Skin of body (tissue), 2 donors: ENCODE data around the gene DOCK3. TPM values are rescaled to one million over a fixed set of nuclear protein-coding genes. Genes with fewer than 3 reads are reported as not detected.
A peak's percentile ranks its signal among the peaks of the same experiment; 100 is the strongest.
"Not testable (repeated sequence)": the region's sequence is repeated elsewhere in the genome, so short reads cannot be mapped to it uniquely, and the experiment has no call there.

Source experiments
- DNase-seq: peaks from one replicate; lab custom pipeline; 2025; lab: John Stamatoyannopoulos, UW
- total RNA-seq: library from RNA; depleted of rRNA; stranded (reverse); fragments of >200 nt; gene quantifications from one replicate; pipeline ENCODE4 v1.2.3, GENCODE V29; 2014

The DOCK3 gene
- total RNA-seq, 1 donor from 2014 or later = 0.89 TPM

- no peak for DNase-seq
Observed at GRCh38 chr3:51384055-51384725, 709.5 kb downstream of the DOCK3 start.

- peak; percentile 99 for DNase-seq
Observed at GRCh38 chr3:51384726-51385473, 710.2 kb downstream of the DOCK3 start, which contains the start of gene MANF. Gene MANF, plus strand, starts transcription at chr3:51385291. Its CDS starts 52 bp downstream, at chr3:51385343.

DNA sequence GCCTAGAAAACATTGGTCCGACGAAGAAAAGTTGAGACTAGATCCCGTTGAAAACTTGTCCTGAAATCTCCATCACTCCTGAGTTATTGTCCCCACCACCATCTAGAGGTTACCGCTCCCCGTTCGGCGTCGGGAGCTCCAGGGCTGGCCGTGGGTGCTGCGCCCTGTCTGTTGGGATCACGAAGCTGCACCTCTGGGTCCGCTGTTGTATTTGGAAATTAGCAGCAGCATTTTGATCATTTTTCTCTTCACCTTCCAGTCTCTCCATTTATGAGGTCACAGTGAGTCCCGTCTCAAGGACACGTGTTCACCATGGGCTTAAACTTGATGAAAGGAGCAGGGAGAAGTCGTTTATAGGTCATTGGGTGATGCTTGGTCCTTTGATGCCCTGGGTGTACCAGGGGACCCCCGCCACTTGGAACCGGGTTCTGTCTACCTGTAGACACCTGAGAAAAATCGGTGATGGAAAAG is 710.9 kb downstream of the DOCK3 start:
- peak; percentile 11 for DNase-seq

DNA sequence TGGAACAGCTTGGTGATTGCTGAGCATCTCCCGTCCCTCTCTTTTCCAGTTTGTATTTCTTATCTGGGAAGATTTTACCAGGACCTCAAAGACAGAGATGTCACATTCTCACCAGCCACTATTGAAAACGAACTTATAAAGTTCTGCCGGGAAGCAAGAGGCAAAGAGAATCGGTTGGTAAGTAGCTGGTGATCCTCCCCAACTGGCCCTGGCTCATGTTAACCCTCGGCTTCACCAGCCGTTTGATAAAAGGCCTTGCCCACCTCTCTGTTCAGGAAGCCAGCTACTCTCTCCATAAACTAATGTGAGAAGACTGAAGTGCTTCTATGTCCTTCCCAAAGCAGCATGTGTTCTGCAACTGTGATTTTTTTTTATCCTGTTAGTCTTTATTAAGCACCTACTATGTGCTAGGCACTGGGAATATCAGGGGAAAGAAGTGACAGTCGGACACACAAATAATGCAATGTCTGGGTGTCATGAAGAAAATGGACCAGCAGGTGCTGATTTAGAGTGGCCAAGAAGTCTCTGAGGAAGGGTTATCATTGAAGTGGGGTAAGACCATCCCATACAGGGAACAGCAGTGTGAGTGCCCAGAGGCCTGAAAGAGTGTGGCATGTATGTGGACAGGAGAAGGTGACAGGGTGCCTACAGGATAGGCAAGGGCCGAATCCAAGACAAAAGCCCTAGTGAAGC is 711.6 kb downstream of the DOCK3 start:
- DNase-seq = no peak

- no peak for DNase-seq
Observed at GRCh38 chr3:51386852-51387229, 712.1 kb downstream of the DOCK3 start.

DNA sequence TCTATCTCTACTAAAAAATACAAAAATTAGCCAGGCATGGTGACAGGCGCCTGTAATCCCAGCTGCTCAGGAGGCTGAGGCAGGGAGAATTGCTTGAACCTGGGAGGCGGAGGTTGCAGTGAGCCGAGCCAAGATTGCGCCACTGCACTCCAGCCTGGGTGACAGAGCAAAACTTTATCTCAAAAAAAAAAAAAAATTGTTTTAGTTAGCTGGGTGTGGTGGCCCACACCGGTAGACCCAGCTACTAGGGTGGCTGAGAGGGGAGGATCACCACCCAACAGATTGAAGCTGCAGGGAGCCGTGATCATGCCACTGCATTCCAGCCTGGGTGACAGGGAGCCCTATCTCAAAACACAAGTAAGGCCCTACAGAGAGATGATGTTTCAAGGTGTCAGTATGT is 712.6 kb downstream of the DOCK3 start:
- DNase-seq = not testable (repeated sequence)

DNA sequence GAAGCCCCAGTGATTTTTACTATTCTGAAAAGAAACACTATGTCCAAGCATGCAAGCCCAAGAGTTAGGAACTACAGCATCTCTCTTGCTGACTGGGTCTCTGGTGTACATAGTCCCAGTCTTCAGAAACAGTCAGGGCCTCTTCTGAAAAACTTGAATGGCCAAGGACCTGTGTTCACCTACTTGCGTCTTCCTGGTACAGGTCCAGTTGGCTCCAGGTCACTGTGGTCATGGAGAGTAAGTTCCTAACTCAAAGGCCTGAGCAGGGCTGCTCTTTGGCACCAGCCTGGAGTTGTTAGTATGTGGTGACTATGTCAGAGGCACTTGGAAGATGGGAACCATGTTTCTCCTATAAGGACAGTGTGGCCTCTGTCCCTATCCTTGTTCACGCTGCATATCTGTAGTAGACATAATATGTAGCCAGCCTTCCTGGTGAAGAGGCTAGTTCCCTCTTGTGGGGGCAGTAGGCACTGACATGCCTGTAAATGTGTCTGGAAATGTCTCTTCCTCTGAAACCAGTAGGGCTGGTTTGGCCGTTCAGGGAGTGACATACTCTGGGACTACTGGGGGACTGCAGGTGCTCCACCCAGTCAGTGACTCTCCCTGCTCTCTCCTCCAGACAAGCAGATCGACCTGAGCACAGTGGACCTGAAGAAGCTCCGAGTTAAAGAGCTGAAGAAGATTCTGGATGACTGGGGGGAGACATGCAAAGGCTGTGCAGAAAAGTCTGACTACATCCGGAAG is 713.7 kb downstream of the DOCK3 start:
- DNase-seq = no peak

DNA sequence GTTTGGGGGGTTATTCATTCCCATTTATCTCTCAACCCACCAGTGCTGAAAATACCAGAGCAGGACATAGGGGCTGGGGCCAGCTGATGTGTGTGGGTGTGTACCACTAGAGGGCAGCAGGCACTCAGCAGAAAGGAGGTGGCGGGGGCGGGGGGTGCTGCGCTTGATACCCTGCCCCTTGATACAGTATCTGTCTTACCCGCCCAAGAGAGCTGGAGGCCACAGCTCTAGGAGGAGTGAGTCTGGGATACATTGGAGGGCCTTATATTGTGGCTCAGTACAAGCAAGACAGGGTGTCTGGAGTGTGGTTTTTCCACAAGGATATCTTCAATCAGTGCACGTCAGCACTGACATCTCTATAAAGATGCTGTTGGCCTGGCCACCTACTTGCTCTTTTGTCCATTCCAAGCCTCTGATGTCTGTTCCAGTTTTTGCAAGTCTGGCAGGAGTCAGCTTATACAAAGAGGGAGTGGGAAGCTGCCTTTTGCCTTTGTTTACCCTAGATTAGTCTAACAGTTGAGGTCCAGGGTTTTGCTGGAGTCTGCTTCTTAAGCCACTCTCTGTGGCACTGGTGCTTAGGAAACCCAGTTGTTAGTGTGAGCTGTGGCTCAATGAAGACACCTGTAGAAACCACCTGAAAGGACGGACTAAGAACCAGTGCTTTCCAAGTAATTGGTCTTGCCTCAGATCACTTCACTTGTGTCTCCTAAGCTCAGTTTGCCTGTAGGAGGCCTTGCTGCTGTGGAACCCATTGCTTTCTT is 714.9 kb downstream of the DOCK3 start:
- DNase-seq = no peak

GRCh38 chr3:51390246-51391074 is 715.7 kb downstream of the DOCK3 start:
- no peak for DNase-seq

DNA sequence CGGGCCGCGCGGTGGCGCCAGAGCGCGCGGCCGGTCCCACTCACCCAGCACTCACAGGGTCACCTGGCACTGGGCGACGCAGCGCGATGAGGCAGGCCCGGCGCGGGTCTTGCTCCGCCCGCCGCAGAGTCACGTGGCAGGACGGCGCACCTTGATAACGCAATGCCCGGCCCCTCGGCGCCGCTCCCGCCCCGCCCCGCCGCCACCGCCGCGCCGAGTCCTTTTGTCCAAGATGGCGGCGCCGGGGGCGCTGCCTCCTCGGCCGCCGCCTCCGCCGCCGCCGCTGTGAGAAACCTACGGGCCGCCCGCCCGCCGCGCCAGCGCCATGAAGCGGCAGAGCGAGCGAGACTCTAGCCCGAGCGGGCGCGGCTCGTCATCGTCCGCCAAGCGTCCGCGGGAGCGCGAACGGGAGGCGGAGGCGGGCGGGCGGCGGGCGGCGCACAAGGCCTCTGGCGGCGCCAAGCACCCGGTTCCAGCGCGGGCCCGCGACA is 716.4 kb downstream of the DOCK3 start, which contains the start of gene RBM15B:
Gene RBM15B, plus strand, starts transcription at position 211 of the 491 bp plus-strand sequence. Its CDS starts 115 bp downstream, at position 326.
- peak; percentile 96 for DNase-seq

DNA sequence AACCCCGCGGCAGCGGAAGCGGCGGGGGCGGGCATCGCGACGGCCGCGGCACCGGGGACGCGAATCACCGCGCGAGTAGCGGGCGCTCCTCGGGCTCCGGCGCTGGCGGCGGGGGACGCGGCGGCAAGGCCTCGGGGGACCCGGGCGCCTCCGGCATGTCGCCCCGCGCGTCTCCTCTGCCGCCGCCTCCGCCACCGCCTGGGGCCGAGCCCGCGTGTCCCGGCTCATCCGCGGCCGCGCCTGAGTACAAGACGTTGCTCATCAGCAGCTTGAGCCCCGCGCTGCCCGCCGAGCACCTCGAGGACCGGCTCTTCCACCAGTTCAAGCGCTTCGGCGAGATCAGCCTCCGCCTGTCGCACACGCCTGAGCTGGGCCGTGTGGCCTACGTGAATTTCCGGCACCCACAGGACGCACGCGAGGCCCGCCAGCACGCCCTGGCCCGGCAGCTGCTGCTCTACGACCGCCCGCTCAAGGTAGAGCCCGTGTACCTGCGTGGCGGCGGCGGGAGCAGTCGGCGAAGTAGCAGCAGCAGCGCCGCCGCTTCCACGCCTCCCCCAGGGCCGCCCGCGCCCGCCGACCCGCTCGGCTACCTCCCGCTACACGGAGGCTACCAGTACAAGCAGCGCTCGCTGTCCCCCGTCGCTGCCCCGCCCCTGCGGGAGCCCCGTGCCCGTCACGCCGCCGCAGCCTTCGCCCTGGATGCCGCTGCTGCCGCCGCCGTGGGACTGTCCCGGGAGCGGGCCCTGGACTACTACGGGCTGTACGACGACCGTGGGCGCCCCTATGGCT is 717.0 kb downstream of the DOCK3 start:
- DNase-seq = no peak

- DNase-seq = no peak
Observed at GRCh38 chr3:51392355-51393133, 717.8 kb downstream of the DOCK3 start.

DNA sequence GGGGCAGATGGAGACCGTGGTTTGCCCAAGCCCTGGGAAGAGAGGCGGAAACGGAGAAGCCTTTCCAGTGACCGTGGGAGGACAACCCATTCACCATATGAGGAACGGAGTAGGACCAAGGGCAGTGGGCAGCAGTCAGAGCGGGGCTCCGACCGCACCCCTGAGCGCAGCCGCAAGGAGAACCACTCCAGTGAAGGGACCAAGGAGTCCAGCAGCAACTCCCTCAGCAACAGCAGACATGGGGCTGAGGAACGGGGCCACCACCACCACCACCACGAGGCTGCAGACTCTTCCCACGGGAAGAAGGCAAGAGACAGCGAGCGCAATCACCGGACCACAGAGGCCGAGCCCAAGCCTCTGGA is 718.4 kb downstream of the DOCK3 start:
- DNase-seq = no peak

DNA sequence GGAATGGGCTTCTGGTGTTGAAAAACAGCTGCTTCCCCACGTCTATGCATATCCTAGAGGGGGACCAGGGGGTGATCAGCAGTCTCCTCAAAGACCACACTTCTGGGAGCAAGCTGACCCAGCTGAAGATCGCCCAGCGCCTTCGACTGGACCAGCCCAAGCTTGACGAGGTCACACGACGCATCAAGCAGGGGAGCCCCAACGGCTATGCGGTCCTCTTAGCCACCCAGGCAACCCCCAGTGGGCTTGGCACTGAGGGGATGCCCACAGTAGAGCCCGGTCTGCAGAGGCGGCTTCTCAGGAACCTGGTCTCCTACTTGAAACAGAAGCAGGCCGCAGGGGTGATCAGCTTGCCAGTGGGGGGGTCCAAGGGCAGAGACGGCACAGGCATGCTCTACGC is 718.8 kb downstream of the DOCK3 start:
- no peak for DNase-seq

GRCh38 chr3:51394541-51394940 is 719.8 kb downstream of the DOCK3 start:
- no peak for DNase-seq

- DNase-seq = no peak
Observed at GRCh38 chr3:51395493-51396213, 720.9 kb downstream of the DOCK3 start.

GRCh38 chr3:51396401-51396800 is 721.7 kb downstream of the DOCK3 start:
- no peak for DNase-seq
